Fibroblast of lung (primary cell): ENCODE results near the gene MRPL55. TPM values are rescaled to one million over a fixed set of nuclear protein-coding genes. Genes with fewer than 3 reads are reported as not detected.

Source experiments
- DNase-seq, 2 donors: peaks; one replicate each; pipeline versions ENCODE4 v3.0.0 to v3.0.0-alpha.2; 2010; ENCODE audit warnings: low read depth in 2 of 2
- H2AFZ ChIP-seq: 2 replicates; pipeline ENCODE4 v1.5.1; 2012; ENCODE audit warnings: low read length, control low read depth, inconsistent platforms
- H3K27ac ChIP-seq: 2 replicates; pipeline ENCODE4 v1.5.1; 2011; ENCODE audit warnings: low read length, control low read depth; ENCODE audit not compliant: insufficient read depth
- H3K27me3 ChIP-seq: 2 replicates; pipeline ENCODE4 v1.5.1; 2011; ENCODE audit warnings: mild to moderate bottlenecking, low read length; ENCODE audit not compliant: control insufficient read depth, insufficient read depth
- H3K36me3 ChIP-seq: 2 replicates; pipeline ENCODE4 v1.5.1; 2011; ENCODE audit warnings: low read length; ENCODE audit not compliant: control insufficient read depth, insufficient read depth
- H3K4me1 ChIP-seq: 2 replicates; pipeline ENCODE4 v1.5.1; 2011; ENCODE audit warnings: low read length; ENCODE audit not compliant: control insufficient read depth, insufficient read depth; ENCODE audit errors: extremely low read depth
- H3K4me2 ChIP-seq: 2 replicates; pipeline ENCODE4 v1.5.1; 2011; ENCODE audit warnings: low read length, control low read depth; ENCODE audit not compliant: insufficient read depth; ENCODE audit errors: extremely low read depth
- H3K4me3 ChIP-seq, 4 experiments: fragments of 200-600 bp in 1 of 4; sonication (generic) in 1 of 4; replicated peaks in 1 of 4; 2 replicates each; pipeline ENCODE4 v1.5.1; 2011 to 2016; ENCODE audit warnings: low read length in 4 of 4, low read depth in 3 of 4, mild to moderate bottlenecking in 3 of 4, control low read depth in 2 of 4, inconsistent platforms in 1 of 4, mixed read lengths in 1 of 4; ENCODE audit not compliant: insufficient read depth in 1 of 4; ENCODE audit errors: control extremely low read depth in 1 of 4
- H3K79me2 ChIP-seq: 2 replicates; pipeline ENCODE4 v1.5.1; 2012; ENCODE audit warnings: mild to moderate bottlenecking, low read length, inconsistent platforms; ENCODE audit not compliant: control insufficient read depth, insufficient read depth
- H3K9ac ChIP-seq: 2 replicates; pipeline ENCODE4 v1.5.1; 2011; ENCODE audit warnings: mild to moderate bottlenecking, low read length, control low read depth; ENCODE audit not compliant: insufficient read depth
- H3K9me3 ChIP-seq: 2 replicates; pipeline ENCODE4 v1.5.1; 2012; ENCODE audit warnings: low read depth, low read length; ENCODE audit not compliant: control insufficient read depth, insufficient read depth
- H4K20me1 ChIP-seq: 2 replicates; pipeline ENCODE4 v1.5.1; 2011; ENCODE audit warnings: low read length; ENCODE audit not compliant: control insufficient read depth, insufficient read depth; ENCODE audit errors: extremely low read depth
- CTCF ChIP-seq, 2 donors: IDR thresholded peaks in 1 of 2; conservative IDR thresholded peaks in 1 of 2; 1 replicate in 1 of 2; 2 replicates in 1 of 2; pipeline ENCODE4 v1.5.1; 2011 to 2012; ENCODE audit warnings: low read length in 2 of 2, control low read depth in 1 of 2, inconsistent platforms in 1 of 2, low read depth in 1 of 2, mild to moderate bottlenecking in 1 of 2
- EZH2 ChIP-seq: IDR thresholded peaks from 2 replicates; pipeline ENCODE4 v1.5.1; 2012; ENCODE audit warnings: low read length, control low read depth, mild to moderate bottlenecking; ENCODE audit errors: missing control alignments
- polyA plus RNA-seq, 2 donors: library from polyadenylated mRNA; depleted of rRNA in 1 of 2; stranded (reverse) in 1 of 2; unstranded in 1 of 2; fragments of >200 nt; gene quantifications; 2 replicates each; pipeline ENCODE4 v1.2.1, GENCODE V29; 2011 to 2012; ENCODE audit warnings: missing spikeins in 1 of 2
- total RNA-seq: library from RNA; depleted of rRNA; stranded (reverse); fragments of >200 nt; gene quantifications from 2 replicates; pipeline ENCODE4 v1.2.1, GENCODE V29; 2014

The MRPL55 gene
- total and polyA plus RNA-seq, 2 donors (not counting 1 experiment from before 2014, with no cell fraction given): 39.5 to 51.7 TPM

GRCh38 chr1:228110556-228110955 lies 1.5 kb upstream of the MRPL55 start:
- no peaks in the 10 kb centered on the region for H3K27me3 ChIP-seq
- no peak overlapping the region for H3K9ac ChIP-seq
- no peak for TF ChIP-seq EZH2
- TF ChIP-seq CTCF (conservative IDR thresholded peaks at IDR 0.05 in 1 of 2, IDR thresholded peaks at IDR 0.05 in 1 of 2; ENCODE audit: low read depth in 1 of 2, low read length in 2 of 2): no peak
- no peaks in the 10 kb centered on the region for H3K4me1 ChIP-seq
- peaks cover 7% of the 10 kb centered on the region for H3K36me3 ChIP-seq
- no peaks in the 10 kb centered on the region for H4K20me1 ChIP-seq
- H3K27ac ChIP-seq: no peak overlapping the region
- H3K9me3 ChIP-seq: no peaks in the 10 kb centered on the region
- DNase-seq: no peak
- no peak overlapping the region for H2AFZ ChIP-seq
- peaks cover 13% of the 10 kb centered on the region for H3K79me2 ChIP-seq
- H3K4me3 ChIP-seq: peak overlapping the region in 1 of 4 experiments; percentile 98
- H3K4me2 ChIP-seq: no peak overlapping the region

- Histone ChIP-seq H3K4me3 (peak overlapping the region; percentile 68 to 98 (median 89)), H3K79me2 (peaks cover 13% of the 10 kb centered on the region), H3K4me2 (peak overlapping the region; percentile 83), H4K20me1 (no peaks in the 10 kb centered on the region), H3K27me3 (no peaks in the 10 kb centered on the region), H3K9me3 (no peaks in the 10 kb centered on the region), H2AFZ (peak overlapping the region; percentile 85), H3K27ac (peak overlapping the region; percentile 90), H3K9ac (peak overlapping the region; percentile 85), H3K36me3 (peaks cover 8% of the 10 kb centered on the region), H3K4me1 (no peaks in the 10 kb centered on the region)
- peak in 1 of 2 donors; percentile 37 for DNase-seq
- TF ChIP-seq EZH2 (no peak), CTCF (conservative IDR thresholded peaks at IDR 0.05 in 1 of 2, IDR thresholded peaks at IDR 0.05 in 1 of 2; ENCODE audit: low read depth in 1 of 2, low read length in 2 of 2) (no peak)
These were observed 926 bp upstream of the MRPL55 start for GRCh38 chr1:228109962-228110488.

- H3K9ac ChIP-seq: peak overlapping the region; percentile 87
- no peaks in the 10 kb centered on the region for H3K27me3 ChIP-seq
- H4K20me1 ChIP-seq: no peaks in the 10 kb centered on the region
- H3K4me3 ChIP-seq: peak overlapping the region; percentile 68 to 98 (median 81)
- DNase-seq: no peak
- H3K79me2 ChIP-seq: peaks cover 13% of the 10 kb centered on the region
- H3K9me3 ChIP-seq: no peaks in the 10 kb centered on the region
- H3K4me2 ChIP-seq: peak overlapping the region; percentile 91
- TF ChIP-seq EZH2 (no peak), CTCF (conservative IDR thresholded peaks at IDR 0.05 in 1 of 2, IDR thresholded peaks at IDR 0.05 in 1 of 2; ENCODE audit: low read depth in 1 of 2, low read length in 2 of 2) (no peak)
- H3K27ac ChIP-seq: peak overlapping the region; percentile 79
- peak overlapping the region; percentile 80 for H2AFZ ChIP-seq
- H3K36me3 ChIP-seq: peaks cover 9% of the 10 kb centered on the region
- no peaks in the 10 kb centered on the region for H3K4me1 ChIP-seq
These were observed 392 bp downstream of the MRPL55 start for GRCh38 chr1:228108742-228109072.
